Astrocyte (in vitro differentiated cells and primary cell): ENCODE data around the gene VAV2. TPM values are rescaled to one million over a fixed set of nuclear protein-coding genes. Genes with fewer than 3 reads are reported as not detected.

ENCODE experiments used
- DNase-seq: peaks from one replicate; pipeline ENCODE4 v3.0.0-alpha.2; 2010; ENCODE audit warnings: low read depth
- FAIRE-seq: peaks from 2 replicates; lab custom pipeline; 2011; peaks lifted over from hg19 to GRCh38; lab: Jason Lieb, UNC
- H2AFZ ChIP-seq: 2 replicates; pipeline ENCODE4 v1.6.0; 2012; ENCODE audit warnings: low read depth, low read length, inconsistent platforms
- H3K27ac ChIP-seq: 2 replicates; pipeline ENCODE4 v1.5.1; 2011; ENCODE audit warnings: low read depth, low read length, inconsistent platforms
- H3K27me3 ChIP-seq: 2 replicates; pipeline ENCODE4 v1.6.0; 2011; ENCODE audit warnings: low read length, inconsistent platforms; ENCODE audit not compliant: insufficient read depth
- H3K36me3 ChIP-seq: 2 replicates; pipeline ENCODE4 v1.5.1; 2011; ENCODE audit warnings: low read length, inconsistent platforms; ENCODE audit not compliant: insufficient read depth
- H3K4me1 ChIP-seq: 2 replicates; pipeline ENCODE4 v1.5.1; 2011; ENCODE audit warnings: low read length, inconsistent platforms; ENCODE audit not compliant: insufficient read depth
- H3K4me2 ChIP-seq: 2 replicates; pipeline ENCODE4 v1.6.0; 2012; ENCODE audit warnings: low read length, inconsistent platforms
- H3K4me3 ChIP-seq: 2 replicates; pipeline ENCODE4 v1.5.1; 2011; ENCODE audit warnings: low read depth, mild to moderate bottlenecking, low read length, inconsistent platforms; ENCODE audit not compliant: insufficient read depth
- H3K79me2 ChIP-seq: 2 replicates; pipeline ENCODE4 v1.6.0; 2012; ENCODE audit warnings: mild to moderate bottlenecking, low read length, inconsistent platforms; ENCODE audit not compliant: insufficient read depth
- H3K9ac ChIP-seq: 2 replicates; pipeline ENCODE4 v1.6.0; 2012; ENCODE audit warnings: mild to moderate bottlenecking, low read length, inconsistent platforms
- H3K9me3 ChIP-seq: 2 replicates; pipeline ENCODE4 v1.5.1; 2012; ENCODE audit warnings: low read depth, mild to moderate bottlenecking, low read length, inconsistent platforms; ENCODE audit not compliant: insufficient read depth
- H4K20me1 ChIP-seq: 2 replicates; pipeline ENCODE4 v1.6.0; 2012; ENCODE audit warnings: low read length, inconsistent platforms; ENCODE audit not compliant: insufficient read depth
- H3K27ac Mint-ChIP-seq: one replicate; pipeline ENCODE4 v1.8.0; 2021; ENCODE audit warnings: mild to moderate bottlenecking, mixed read lengths; ENCODE audit not compliant: unreplicated experiment
- H3K27me3 Mint-ChIP-seq: one replicate; pipeline ENCODE4 v1.8.0; 2021; ENCODE audit warnings: low read depth, mixed read lengths; ENCODE audit not compliant: unreplicated experiment
- H3K36me3 Mint-ChIP-seq: one replicate; pipeline ENCODE4 v1.8.0; 2021; ENCODE audit warnings: low read depth, mixed read lengths; ENCODE audit not compliant: unreplicated experiment
- H3K4me1 Mint-ChIP-seq: one replicate; pipeline ENCODE4 v1.8.0; 2021; ENCODE audit warnings: low read depth, mixed read lengths; ENCODE audit not compliant: unreplicated experiment
- H3K4me3 Mint-ChIP-seq: one replicate; pipeline ENCODE4 v1.8.0; 2021; ENCODE audit warnings: mild to moderate bottlenecking, moderate library complexity, mixed read lengths; ENCODE audit not compliant: unreplicated experiment
- H3K9me3 Mint-ChIP-seq: one replicate; pipeline ENCODE4 v1.8.0; 2021; ENCODE audit warnings: mild to moderate bottlenecking, mixed read lengths; ENCODE audit not compliant: unreplicated experiment
- EZH2 ChIP-seq: IDR thresholded peaks from 2 replicates; pipeline ENCODE4 v1.6.1; 2012; ENCODE audit warnings: mild to moderate bottlenecking, low read length, inconsistent platforms; ENCODE audit not compliant: insufficient read depth
- total RNA-seq: library from RNA; stranded (reverse); gene quantifications from 2 replicates; pipeline ENCODE4 v1.2.1, GENCODE V29; 2021
- TF ChIP-seq, protein P1 (sequence below): IDR thresholded peaks from 2 replicates; pipeline ENCODE4 v1.5.1; 2011; ENCODE audit warnings: low read depth, mild to moderate bottlenecking, inconsistent platforms, low read length, moderate library complexity; ENCODE audit not compliant: insufficient read depth

The VAV2 gene
- total RNA-seq, 1 donor from 2014 or later = 36.5 TPM

GRCh38 chr9:133742849-133743444, 249.2 kb downstream of the VAV2 start:
- DNase-seq (peak; percentile 36), FAIRE-seq (no peak)
- Histone ChIP-seq H2AFZ (no peak overlapping the region), H3K36me3 (no peaks in the 10 kb centered on the region), H3K9ac (no peak overlapping the region), H3K9me3 (no peaks in the 10 kb centered on the region), H3K4me1 (peaks cover 6% of the 10 kb centered on the region), H3K4me2 (no peak overlapping the region), H3K27me3 (peaks cover 7% of the 10 kb centered on the region), H3K4me3 (no peak overlapping the region), H3K27ac (no peak overlapping the region), H3K79me2 (no peaks in the 10 kb centered on the region), H4K20me1 (peaks cover 2% of the 10 kb centered on the region)
- no peaks in the 10 kb centered on the region for H3K4me1 Mint-ChIP-seq
- no peak overlapping the region for H3K27ac Mint-ChIP-seq
- H3K36me3 Mint-ChIP-seq = no peaks in the 10 kb centered on the region
- no peak for TF ChIP-seq EZH2
- TF ChIP-seq, protein P1, sequence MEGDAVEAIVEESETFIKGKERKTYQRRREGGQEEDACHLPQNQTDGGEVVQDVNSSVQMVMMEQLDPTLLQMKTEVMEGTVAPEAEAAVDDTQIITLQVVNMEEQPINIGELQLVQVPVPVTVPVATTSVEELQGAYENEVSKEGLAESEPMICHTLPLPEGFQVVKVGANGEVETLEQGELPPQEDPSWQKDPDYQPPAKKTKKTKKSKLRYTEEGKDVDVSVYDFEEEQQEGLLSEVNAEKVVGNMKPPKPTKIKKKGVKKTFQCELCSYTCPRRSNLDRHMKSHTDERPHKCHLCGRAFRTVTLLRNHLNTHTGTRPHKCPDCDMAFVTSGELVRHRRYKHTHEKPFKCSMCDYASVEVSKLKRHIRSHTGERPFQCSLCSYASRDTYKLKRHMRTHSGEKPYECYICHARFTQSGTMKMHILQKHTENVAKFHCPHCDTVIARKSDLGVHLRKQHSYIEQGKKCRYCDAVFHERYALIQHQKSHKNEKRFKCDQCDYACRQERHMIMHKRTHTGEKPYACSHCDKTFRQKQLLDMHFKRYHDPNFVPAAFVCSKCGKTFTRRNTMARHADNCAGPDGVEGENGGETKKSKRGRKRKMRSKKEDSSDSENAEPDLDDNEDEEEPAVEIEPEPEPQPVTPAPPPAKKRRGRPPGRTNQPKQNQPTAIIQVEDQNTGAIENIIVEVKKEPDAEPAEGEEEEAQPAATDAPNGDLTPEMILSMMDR = peak; percentile 98
- peaks cover 1% of the 10 kb centered on the region for H3K9me3 Mint-ChIP-seq
- H3K27me3 Mint-ChIP-seq = peaks cover 17% of the 10 kb centered on the region
- no peak overlapping the region for H3K4me3 Mint-ChIP-seq

DNA sequence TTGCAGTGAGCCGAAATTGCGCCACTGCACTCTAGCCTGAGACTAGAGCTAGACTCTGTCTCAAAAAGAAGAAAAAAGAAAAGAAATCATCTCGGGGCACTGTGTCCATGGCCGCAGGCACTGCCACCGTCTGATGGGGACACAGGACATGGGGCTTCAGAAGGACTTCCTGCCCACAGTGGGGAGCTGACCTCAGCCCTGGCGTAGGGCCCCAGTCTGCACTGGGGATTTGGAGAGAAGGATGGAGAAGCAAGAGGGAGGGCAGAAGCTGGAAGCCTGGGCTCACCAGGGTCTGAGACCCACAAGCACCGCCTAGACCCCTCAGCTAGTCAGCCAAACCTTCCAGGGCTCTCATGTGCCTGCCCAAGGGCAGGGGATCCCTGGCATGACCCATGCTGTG, 249.9 kb downstream of the VAV2 start:
- H3K27ac Mint-ChIP-seq = no peak overlapping the region
- no peak overlapping the region for H2AFZ ChIP-seq
- TF ChIP-seq EZH2 = no peak
- TF ChIP-seq, protein P1 = no peak

DNA sequence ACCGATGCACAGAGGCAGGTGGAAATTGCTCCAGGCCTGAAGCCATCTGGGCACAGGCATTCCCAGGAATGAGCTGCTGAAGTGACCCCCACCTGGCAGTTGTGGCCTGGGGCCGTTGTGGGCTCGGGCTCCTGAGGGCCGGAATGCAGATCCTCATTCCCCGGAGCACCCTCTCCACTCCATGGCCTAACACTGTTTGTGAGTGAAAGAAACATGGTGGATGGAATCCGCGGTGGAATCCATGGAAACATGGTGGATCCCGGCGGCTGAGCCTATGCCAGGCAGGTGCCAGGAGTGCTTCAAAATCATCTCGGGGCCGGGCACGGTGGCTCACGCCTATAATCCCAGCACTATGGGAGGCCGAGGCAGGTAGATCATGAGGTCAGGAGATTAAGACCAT, 250.4 kb downstream of the VAV2 start:
- TF ChIP-seq, protein P1 = no peak
- TF ChIP-seq EZH2 = no peak
- H3K4me1 Mint-ChIP-seq = no peaks in the 10 kb centered on the region
- DNase-seq (no peak), FAIRE-seq (no peak)
- no peaks in the 10 kb centered on the region for H3K36me3 Mint-ChIP-seq
- Histone ChIP-seq H3K79me2 (no peaks in the 10 kb centered on the region), H3K4me2 (no peak overlapping the region), H4K20me1 (peaks cover 2% of the 10 kb centered on the region), H3K9me3 (no peaks in the 10 kb centered on the region), H3K9ac (no peak overlapping the region), H3K36me3 (no peaks in the 10 kb centered on the region), H3K27me3 (peaks cover 4% of the 10 kb centered on the region), H2AFZ (no peak overlapping the region), H3K27ac (no peak overlapping the region), H3K4me3 (no peak overlapping the region), H3K4me1 (peaks cover 11% of the 10 kb centered on the region)
- H3K4me3 Mint-ChIP-seq = no peak overlapping the region
- peaks cover 17% of the 10 kb centered on the region for H3K27me3 Mint-ChIP-seq
- no peaks in the 10 kb centered on the region for H3K9me3 Mint-ChIP-seq
- H3K27ac Mint-ChIP-seq = no peak overlapping the region

More for the DNA sequence above, 249.9 kb downstream of the VAV2 start:
- H3K4me3 ChIP-seq = no peak overlapping the region
- H3K9ac ChIP-seq = no peak overlapping the region
- H3K4me2 ChIP-seq = no peak overlapping the region
- FAIRE-seq (no peak), DNase-seq (no peak)
- H4K20me1 ChIP-seq = peaks cover 2% of the 10 kb centered on the region
- peaks cover 17% of the 10 kb centered on the region for H3K27me3 Mint-ChIP-seq
- H3K36me3 Mint-ChIP-seq = no peaks in the 10 kb centered on the region
- H3K36me3 ChIP-seq = no peaks in the 10 kb centered on the region
- peaks cover 11% of the 10 kb centered on the region for H3K4me1 ChIP-seq
- H3K4me1 Mint-ChIP-seq = no peaks in the 10 kb centered on the region
- H3K79me2 ChIP-seq = no peaks in the 10 kb centered on the region
- H3K27me3 ChIP-seq = peaks cover 7% of the 10 kb centered on the region
- no peaks in the 10 kb centered on the region for H3K9me3 Mint-ChIP-seq
- no peak overlapping the region for H3K27ac ChIP-seq
- H3K9me3 ChIP-seq = no peaks in the 10 kb centered on the region
- H3K4me3 Mint-ChIP-seq = no peak overlapping the region
